Keratinocyte (primary cell): ENCODE measurements around the gene RAE1. TPM values are rescaled to one million over a fixed set of nuclear protein-coding genes. Genes with fewer than 3 reads are reported as not detected.

Experiments
- DNase-seq: peaks from one replicate; pipeline ENCODE4 v3.0.0-alpha.2; 2011; ENCODE audit warnings: low read depth, missing footprints, low spot score
- FAIRE-seq: peaks from 2 replicates; lab custom pipeline; 2011; peaks lifted over from hg19 to GRCh38; lab: Jason Lieb, UNC
- H2AFZ ChIP-seq: 2 replicates; pipeline ENCODE4 v1.6.0; 2012; ENCODE audit warnings: low read length, control low read depth, inconsistent platforms; ENCODE audit not compliant: control insufficient read depth
- H3K27ac ChIP-seq: 2 replicates; pipeline ENCODE4 v1.5.1; 2011; ENCODE audit warnings: low read length; ENCODE audit not compliant: control insufficient read depth, insufficient read depth
- H3K27me3 ChIP-seq: 3 replicates; pipeline ENCODE4 v1.6.0; 2011; ENCODE audit warnings: low read length; ENCODE audit not compliant: control insufficient read depth, insufficient read depth; ENCODE audit errors: extremely low read depth
- H3K36me3 ChIP-seq, 2 experiments: 2 replicates in 1 of 2; 3 replicates in 1 of 2; pipeline ENCODE4 v1.5.1; 2011; ENCODE audit warnings: low read length in 2 of 2, mild to moderate bottlenecking in 1 of 2; ENCODE audit not compliant: control insufficient read depth in 2 of 2, insufficient read depth in 2 of 2; ENCODE audit errors: extremely low read depth in 1 of 2
- H3K4me1 ChIP-seq: 3 replicates; pipeline ENCODE4 v1.5.1; 2011; ENCODE audit warnings: low read length; ENCODE audit not compliant: control insufficient read depth, insufficient read depth; ENCODE audit errors: extremely low read depth
- H3K4me2 ChIP-seq: 3 replicates; pipeline ENCODE4 v1.6.0; 2011; ENCODE audit warnings: low read depth, low read length; ENCODE audit not compliant: control insufficient read depth, insufficient read depth; ENCODE audit errors: extremely low read depth
- H3K4me3 ChIP-seq, 3 experiments: fragments of 200-600 bp in 1 of 3; sonication (generic) in 1 of 3; 2 replicates in 2 of 3; 3 replicates in 1 of 3; pipeline ENCODE4 v1.5.1; 2011 to 2016; ENCODE audit warnings: low read length in 3 of 3, mild to moderate bottlenecking in 3 of 3, control low read depth in 2 of 3, inconsistent platforms in 1 of 3, low read depth in 1 of 3, mixed read lengths in 1 of 3, mixed run types in 1 of 3, moderate library complexity in 1 of 3; ENCODE audit not compliant: control insufficient read depth in 2 of 3, insufficient read depth in 2 of 3; ENCODE audit errors: extremely low read depth in 1 of 3
- H3K79me2 ChIP-seq: 2 replicates; pipeline ENCODE4 v1.6.0; 2012; ENCODE audit warnings: low read length; ENCODE audit not compliant: control insufficient read depth, insufficient read depth
- H3K9ac ChIP-seq: 3 replicates; pipeline ENCODE4 v1.6.0; 2011; ENCODE audit warnings: low read length; ENCODE audit not compliant: control insufficient read depth, insufficient read depth; ENCODE audit errors: extremely low read depth
- H3K9me1 ChIP-seq: 3 replicates; pipeline ENCODE4 v1.6.0; 2011; ENCODE audit warnings: low read length; ENCODE audit not compliant: control insufficient read depth, insufficient read depth; ENCODE audit errors: extremely low read depth
- H3K9me3 ChIP-seq: 2 replicates; pipeline ENCODE4 v1.5.1; 2012; ENCODE audit warnings: low read depth, low read length; ENCODE audit not compliant: control insufficient read depth
- H4K20me1 ChIP-seq: 3 replicates; pipeline ENCODE4 v1.6.0; 2011; ENCODE audit warnings: low read length; ENCODE audit not compliant: control insufficient read depth, insufficient read depth; ENCODE audit errors: extremely low read depth
- EZH2 ChIP-seq: IDR thresholded peaks from one replicate; pipeline ENCODE4 v1.6.1; 2012; ENCODE audit warnings: inconsistent platforms, mild to moderate bottlenecking, low read length, moderate library complexity
- dilution Hi-C: fragments of 300-500 bp; cut with MboI; formaldehyde crosslinking; loops from one replicate; pipeline ENCODE4 v1.7.0; 2020; ENCODE audit warnings: low sequenced_read_pairs; ENCODE audit not compliant: extremely low pct_ligation_motif_present
- polyA plus RNA-seq, 5 experiments: library from polyadenylated mRNA; depleted of rRNA in 3 of 5; stranded (reverse) in 3 of 5; stranded (forward) in 1 of 5; unstranded in 1 of 5; fragments of >200 nt; gene quantifications; 1 replicate in 1 of 5; 2 replicates in 3 of 5; 3 replicates in 1 of 5; pipeline versions ENCODE4 v1.2.1 to v1.2.3, GENCODE V29; 2011 to 2012; ENCODE audit warnings: missing spikeins in 2 of 5, low read depth in 1 of 5, low replicate concordance in 1 of 5
- TF ChIP-seq, protein P1 (sequence below), 3 experiments: IDR thresholded peaks in 1 of 3; conservative IDR thresholded peaks in 1 of 3; optimal IDR thresholded peaks in 1 of 3; 2 replicates in 2 of 3; 3 replicates in 1 of 3; pipeline versions ENCODE3 to v1.5.1; 2011; ENCODE audit warnings: low read length in 3 of 3, mild to moderate bottlenecking in 3 of 3, moderate library complexity in 2 of 3, control low read depth in 1 of 3, inconsistent platforms in 1 of 3; ENCODE audit not compliant: insufficient read depth in 2 of 3; ENCODE audit errors: extremely low read depth in 1 of 3

RAE1 gene
- polyA plus RNA-seq, 1 donor (not counting 4 experiments of a cell fraction or from before 2014, with no cell fraction given) = 32.4 TPM

DNA sequence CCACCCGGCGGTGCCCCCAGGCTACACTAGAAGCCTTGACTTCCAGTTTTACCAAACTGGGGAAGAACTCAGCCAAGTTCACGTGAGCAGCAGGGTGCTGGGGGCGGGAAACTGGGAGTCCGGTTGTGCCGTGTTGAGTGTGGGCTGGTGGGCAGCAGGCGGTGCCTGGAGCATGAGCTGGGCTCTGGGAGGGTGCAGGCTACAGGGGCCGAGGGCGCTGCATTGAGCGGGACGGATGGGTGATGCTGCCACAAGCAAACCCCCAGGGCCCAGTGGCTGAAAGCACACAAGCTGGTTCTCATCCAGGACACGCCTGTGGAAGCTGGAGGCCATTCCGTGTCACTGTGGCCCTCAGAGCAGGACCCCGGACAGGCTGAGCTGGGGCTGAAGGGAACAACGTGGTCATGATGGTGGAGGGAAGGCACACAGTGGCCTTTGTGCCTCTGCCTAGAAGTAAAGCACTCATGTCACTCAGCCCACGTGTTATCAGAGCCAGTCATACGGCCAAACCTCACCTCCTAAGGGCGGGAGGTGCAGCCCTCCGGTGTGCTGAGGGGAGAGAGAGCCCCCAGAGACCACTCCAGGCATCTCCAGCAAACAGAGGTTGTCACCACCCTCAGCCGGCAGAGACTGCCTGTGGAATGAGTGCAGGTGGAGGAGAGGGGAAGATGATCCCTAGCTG lies 69.7 kb downstream of the RAE1 start:
- Histone ChIP-seq H3K9me3 (no peaks in the 10 kb centered on the region), H3K9ac (no peak overlapping the region), H4K20me1 (no peaks in the 10 kb centered on the region), H3K9me1 (no peaks in the 10 kb centered on the region), H3K36me3 (no peaks in the 10 kb centered on the region), H3K4me3 (no peak overlapping the region), H3K4me2 (no peak overlapping the region), H2AFZ (no peak overlapping the region), H3K27ac (no peak overlapping the region), H3K4me1 (no peaks in the 10 kb centered on the region), H3K79me2 (no peaks in the 10 kb centered on the region), H3K27me3 (peaks cover 53% of the 10 kb centered on the region)
- FAIRE-seq (no peak), DNase-seq (no peak)
- TF ChIP-seq EZH2 = no peak
- TF ChIP-seq, protein P1, sequence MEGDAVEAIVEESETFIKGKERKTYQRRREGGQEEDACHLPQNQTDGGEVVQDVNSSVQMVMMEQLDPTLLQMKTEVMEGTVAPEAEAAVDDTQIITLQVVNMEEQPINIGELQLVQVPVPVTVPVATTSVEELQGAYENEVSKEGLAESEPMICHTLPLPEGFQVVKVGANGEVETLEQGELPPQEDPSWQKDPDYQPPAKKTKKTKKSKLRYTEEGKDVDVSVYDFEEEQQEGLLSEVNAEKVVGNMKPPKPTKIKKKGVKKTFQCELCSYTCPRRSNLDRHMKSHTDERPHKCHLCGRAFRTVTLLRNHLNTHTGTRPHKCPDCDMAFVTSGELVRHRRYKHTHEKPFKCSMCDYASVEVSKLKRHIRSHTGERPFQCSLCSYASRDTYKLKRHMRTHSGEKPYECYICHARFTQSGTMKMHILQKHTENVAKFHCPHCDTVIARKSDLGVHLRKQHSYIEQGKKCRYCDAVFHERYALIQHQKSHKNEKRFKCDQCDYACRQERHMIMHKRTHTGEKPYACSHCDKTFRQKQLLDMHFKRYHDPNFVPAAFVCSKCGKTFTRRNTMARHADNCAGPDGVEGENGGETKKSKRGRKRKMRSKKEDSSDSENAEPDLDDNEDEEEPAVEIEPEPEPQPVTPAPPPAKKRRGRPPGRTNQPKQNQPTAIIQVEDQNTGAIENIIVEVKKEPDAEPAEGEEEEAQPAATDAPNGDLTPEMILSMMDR (optimal IDR thresholded peaks at IDR 0.05 in 1 of 3, IDR thresholded peaks at IDR 0.05 in 1 of 3, conservative IDR thresholded peaks at IDR 0.05 in 1 of 3; ENCODE audit: extremely low read depth in 1 of 3, insufficient read depth in 2 of 3, low read length in 3 of 3) = no peak
- dilution Hi-C loops = no loop called here

DNA sequence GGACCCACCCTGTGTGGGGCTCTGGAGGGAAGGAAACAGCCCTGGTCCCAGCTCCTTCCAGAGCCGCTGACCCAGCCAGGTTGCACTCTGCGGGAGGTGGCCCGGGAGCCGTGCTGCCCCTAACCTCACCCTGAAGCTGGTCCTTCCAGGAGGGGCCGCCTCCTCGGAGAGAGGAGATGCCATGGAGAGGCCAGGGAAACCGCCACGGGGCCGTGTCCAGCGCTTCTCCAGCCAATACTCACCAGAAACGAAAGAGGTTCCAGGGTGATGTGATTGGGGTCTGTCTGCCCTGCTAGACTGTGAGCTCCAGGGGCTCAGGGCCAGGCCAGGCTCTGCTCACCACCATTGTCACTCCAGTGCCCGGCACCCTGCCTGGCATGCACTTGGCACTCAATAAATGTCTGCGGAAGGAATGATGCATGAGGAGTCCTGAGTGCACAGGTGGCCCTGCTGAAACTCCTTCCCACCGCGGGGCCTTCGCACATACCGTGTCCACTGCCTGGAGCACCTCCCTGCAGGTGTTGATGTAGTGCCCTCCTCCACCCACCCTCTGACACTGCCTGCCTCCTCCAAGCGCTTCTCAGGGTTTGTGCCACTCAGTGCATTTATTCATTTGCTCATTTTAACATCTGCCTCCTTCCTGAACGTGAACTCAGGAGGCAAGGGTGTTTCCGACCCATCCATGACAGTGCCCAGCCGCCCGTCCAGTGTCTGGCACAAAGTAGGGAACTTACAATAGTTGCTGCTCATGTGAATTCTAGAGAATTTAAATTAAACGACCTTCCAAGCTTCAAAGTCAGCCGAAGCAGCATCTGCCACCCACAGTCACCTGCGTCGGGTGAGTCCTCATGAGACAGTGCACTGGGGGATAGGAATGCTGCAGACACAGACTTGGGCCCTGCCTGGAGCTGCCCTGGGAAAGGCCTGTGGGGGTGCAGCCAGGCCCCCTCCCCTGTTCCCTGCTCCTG lies 70.5 kb downstream of the RAE1 start:
- TF ChIP-seq, protein P1 (optimal IDR thresholded peaks at IDR 0.05 in 1 of 3, IDR thresholded peaks at IDR 0.05 in 1 of 3, conservative IDR thresholded peaks at IDR 0.05 in 1 of 3; ENCODE audit: extremely low read depth in 1 of 3, insufficient read depth in 2 of 3, low read length in 3 of 3) = no peak
- TF ChIP-seq EZH2 = no peak

More for the DNA sequence above, 70.5 kb downstream of the RAE1 start:
- Histone ChIP-seq H3K27me3 (peaks cover 55% of the 10 kb centered on the region), H3K4me3 (no peak overlapping the region), H2AFZ (no peak overlapping the region), H4K20me1 (no peaks in the 10 kb centered on the region), H3K4me2 (no peak overlapping the region), H3K27ac (no peak overlapping the region), H3K9me1 (no peaks in the 10 kb centered on the region), H3K4me1 (no peaks in the 10 kb centered on the region), H3K36me3 (no peaks in the 10 kb centered on the region), H3K9ac (no peak overlapping the region), H3K79me2 (no peaks in the 10 kb centered on the region), H3K9me3 (no peaks in the 10 kb centered on the region)
- dilution Hi-C loops = no loop called here
- DNase-seq (no peak), FAIRE-seq (no peak)
